ENCODE data around the gene WAPL.

DNA sequence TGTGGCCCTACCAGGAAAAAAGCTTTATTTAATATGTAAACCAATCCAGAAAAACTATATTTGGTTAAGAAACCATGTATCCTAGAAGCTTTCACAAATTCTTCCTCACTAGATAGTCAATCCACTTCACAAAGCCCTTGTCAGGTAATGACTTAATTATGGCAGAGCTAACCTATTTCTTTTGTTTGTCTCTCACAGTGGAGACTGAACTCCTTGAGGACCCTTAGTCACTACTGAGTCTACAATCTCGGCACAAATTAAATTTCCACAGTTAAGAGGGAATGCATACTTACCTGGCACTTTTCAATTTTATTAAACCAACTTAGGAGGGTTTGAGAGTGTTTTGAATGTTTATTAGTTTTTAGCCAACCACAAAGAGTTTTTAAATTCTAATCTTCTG lies 23.0 kb downstream of the WAPL start:
- TF ChIP-seq, protein P1, sequence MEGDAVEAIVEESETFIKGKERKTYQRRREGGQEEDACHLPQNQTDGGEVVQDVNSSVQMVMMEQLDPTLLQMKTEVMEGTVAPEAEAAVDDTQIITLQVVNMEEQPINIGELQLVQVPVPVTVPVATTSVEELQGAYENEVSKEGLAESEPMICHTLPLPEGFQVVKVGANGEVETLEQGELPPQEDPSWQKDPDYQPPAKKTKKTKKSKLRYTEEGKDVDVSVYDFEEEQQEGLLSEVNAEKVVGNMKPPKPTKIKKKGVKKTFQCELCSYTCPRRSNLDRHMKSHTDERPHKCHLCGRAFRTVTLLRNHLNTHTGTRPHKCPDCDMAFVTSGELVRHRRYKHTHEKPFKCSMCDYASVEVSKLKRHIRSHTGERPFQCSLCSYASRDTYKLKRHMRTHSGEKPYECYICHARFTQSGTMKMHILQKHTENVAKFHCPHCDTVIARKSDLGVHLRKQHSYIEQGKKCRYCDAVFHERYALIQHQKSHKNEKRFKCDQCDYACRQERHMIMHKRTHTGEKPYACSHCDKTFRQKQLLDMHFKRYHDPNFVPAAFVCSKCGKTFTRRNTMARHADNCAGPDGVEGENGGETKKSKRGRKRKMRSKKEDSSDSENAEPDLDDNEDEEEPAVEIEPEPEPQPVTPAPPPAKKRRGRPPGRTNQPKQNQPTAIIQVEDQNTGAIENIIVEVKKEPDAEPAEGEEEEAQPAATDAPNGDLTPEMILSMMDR (IDR thresholded peaks at IDR 0.05; ENCODE audit: control extremely low read depth in 1 of 3, insufficient read depth in 1 of 3, low read depth in 1 of 3, low read length in 3 of 3): no peak
- no peak for TF ChIP-seq SP1 (IDR thresholded peaks at IDR 0.05; ENCODE audit: low read depth, low read length)
- TF ChIP-seq POLR2AphosphoS5 (IDR thresholded peaks at IDR 0.05; ENCODE audit: low read depth, low read length): no peak
- TF ChIP-seq GABPA (IDR thresholded peaks at IDR 0.05; ENCODE audit: borderline replicate concordance, insufficient read depth, low read length): no peak
- no peak for TF ChIP-seq YY1 (IDR thresholded peaks at IDR 0.05; ENCODE audit: low read depth, low read length)
- TF ChIP-seq POLR2A (IDR thresholded peaks at IDR 0.05; ENCODE audit: control extremely low read depth in 1 of 2, low read depth in 2 of 2, low read length in 2 of 2): no peak
- no peak for TF ChIP-seq KDM1A (IDR thresholded peaks at IDR 0.05; ENCODE audit: borderline replicate concordance, low read length)
- no peak for TF ChIP-seq ATF2 (IDR thresholded peaks at IDR 0.05; ENCODE audit: low read length)
- no peak for TF ChIP-seq TCF12 (IDR thresholded peaks at IDR 0.05; ENCODE audit: low read depth, low read length)

Measured in H1 (cell line).